SK-N-SH (cell line): Measurements from ENCODE around the gene HDAC6.

Experiments
- CHD2 ChIP-seq: fragments of 150-350 bp; IDR thresholded peaks from 2 replicates; pipeline ENCODE4 v1.6.1; 2018; ENCODE audit warnings: low read length; ENCODE audit not compliant: partially characterized antibody
- CTCF ChIP-seq: fragments of 200-600 bp; sonication (generic); IDR thresholded peaks from 2 replicates; pipeline ENCODE4 v1.6.1; 2017; ENCODE audit warnings: antibody characterized with exemption, mild to moderate bottlenecking, moderate library complexity
- ELF1 ChIP-seq: IDR thresholded peaks from 2 replicates; pipeline ENCODE4 v1.4.0; 2012
- GABPA ChIP-seq: IDR thresholded peaks from 2 replicates; pipeline ENCODE4 v1.4.0; 2012; ENCODE audit warnings: low read depth, mild to moderate bottlenecking
- POLR2AphosphoS5 ChIP-seq: IDR thresholded peaks from 2 replicates; pipeline ENCODE4 v1.6.1; 2012; ENCODE audit warnings: low read depth, low read length
- SIN3A ChIP-seq: IDR thresholded peaks from 2 replicates; pipeline ENCODE4 v1.6.1; 2012; ENCODE audit warnings: low read depth, mild to moderate bottlenecking, low read length, moderate library complexity, borderline replicate concordance
- USF2 ChIP-seq: fragments of 150-350 bp; IDR thresholded peaks from 2 replicates; pipeline ENCODE4 v1.6.1; 2017; ENCODE audit warnings: antibody characterized with exemption, low read length, low read depth, borderline replicate concordance
- YY1 ChIP-seq: IDR thresholded peaks from 2 replicates; pipeline ENCODE4 v1.4.0; 2012; ENCODE audit warnings: low read depth, mild to moderate bottlenecking
- ZBTB33 ChIP-seq: IDR thresholded peaks from 2 replicates; pipeline ENCODE4 v1.4.0; 2012; ENCODE audit warnings: low read depth, borderline replicate concordance

DNA sequence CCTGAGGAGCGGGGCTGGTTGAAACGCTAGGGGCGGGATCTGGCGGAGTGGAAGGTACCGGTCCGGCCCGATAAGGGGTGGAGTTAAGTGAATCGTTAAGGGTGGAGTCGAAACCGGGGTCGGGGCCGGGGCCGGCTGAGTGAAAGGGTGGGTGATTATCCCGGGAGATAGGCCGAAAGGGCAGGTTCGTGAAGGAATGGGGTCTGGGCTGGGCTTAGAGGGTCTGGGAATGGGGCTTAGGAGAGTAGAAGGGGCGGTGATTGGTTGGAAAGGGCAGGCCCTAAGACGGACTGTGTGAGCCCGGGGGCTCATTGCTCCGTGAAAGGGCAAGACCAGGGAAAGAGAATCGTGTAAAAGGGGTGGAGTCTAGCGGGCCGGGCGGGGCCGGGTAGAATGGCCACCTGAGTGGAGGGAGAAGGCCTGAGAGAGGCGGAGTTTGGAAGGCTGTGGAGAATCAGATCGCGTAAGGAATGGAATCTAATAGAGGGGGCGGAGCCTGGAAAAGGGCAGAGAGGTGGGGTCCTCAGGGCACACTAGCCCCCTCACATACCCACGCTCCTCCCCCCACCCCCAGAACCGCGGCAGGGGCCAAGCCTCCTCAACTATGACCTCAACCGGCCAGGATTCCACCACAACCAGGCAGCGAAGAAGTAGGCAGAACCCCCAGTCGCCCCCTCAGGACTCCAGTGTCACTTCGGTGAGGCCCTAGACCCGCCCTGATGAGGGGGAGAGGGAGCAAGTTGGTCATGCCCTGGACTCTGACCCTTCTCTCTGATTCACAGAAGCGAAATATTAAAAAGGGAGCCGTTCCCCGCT, 430 bp downstream of the HDAC6 start:
- TF ChIP-seq GABPA, result no peak
- no peak for TF ChIP-seq CTCF
- no peak for TF ChIP-seq USF2
- TF ChIP-seq ZBTB33, result no peak
- no peak for TF ChIP-seq ELF1
- no peak for TF ChIP-seq YY1
- TF ChIP-seq SIN3A, result no peak; the same call in 1 of the 2 replicates
- no peak for TF ChIP-seq CHD2
- peak; percentile 51; the same call in 1 of the 2 replicates for TF ChIP-seq POLR2AphosphoS5
